ENCODE measurements around the gene TMEM86A.

GRCh38 chr11:18710545-18710944, 12.0 kb downstream of the TMEM86A start:
- TF ChIP-seq CTCF (IDR thresholded peaks at IDR 0.05) (no peak), POLR2A (IDR thresholded peaks at IDR 0.05) (no peak)

All from Peyer's patch (tissue), 4 donors.